ENCODE results near the gene P2RX4.

GRCh38 chr12:121263206-121263935, 53.4 kb downstream of the P2RX4 start:
- TF ChIP-seq CTCF (conservative IDR thresholded peaks at IDR 0.05; ENCODE audit: low read depth, low read length) (no peak), CHD1 (IDR thresholded peaks at IDR 0.05; ENCODE audit: low read depth, low read length) (no peak), RFX5 (IDR thresholded peaks at IDR 0.05; ENCODE audit: low read depth, low read length) (no peak), MAFK (IDR thresholded peaks at IDR 0.05; ENCODE audit: low read depth, low read length) (no peak), POLR2A (IDR thresholded peaks at IDR 0.05; ENCODE audit: low read depth, low read length) (no peak), BHLHE40 (IDR thresholded peaks at IDR 0.05; ENCODE audit: low read depth, low read length) (no peak)
